Uterus (tissue), 4 donors: Measurements from ENCODE around the gene MBD2. TPM values are rescaled to one million over a fixed set of nuclear protein-coding genes. Genes with fewer than 3 reads are reported as not detected.
"Not testable (repeated sequence)": the region's sequence is repeated elsewhere in the genome, so short reads cannot be mapped to it uniquely, and the experiment has no call there.

Source experiments
- DNase-seq, 2 donors: peaks; one replicate each; pipeline ENCODE4 v3.0.0-alpha.2; 2019 to 2020
- H3K27ac ChIP-seq, 2 donors: fragments of 200-600 bp; sonication (generic); 1 replicate in 1 of 2; 2 replicates in 1 of 2; pipeline ENCODE4 v1.5.1; 2016 to 2018
- H3K27me3 ChIP-seq, 2 donors: fragments of 200-600 bp; sonication (generic); one replicate each; pipeline ENCODE4 v1.5.1; 2018 to 2019; ENCODE audit warnings: control low read depth in 1 of 2
- H3K36me3 ChIP-seq, 2 donors: fragments of 200-600 bp; sonication (generic); one replicate each; pipeline ENCODE4 v1.5.1; 2019; ENCODE audit warnings: control low read depth in 1 of 2
- H3K4me1 ChIP-seq, 2 donors: fragments of 200-600 bp; sonication (generic); one replicate each; pipeline ENCODE4 v1.5.1; 2018 to 2019; ENCODE audit warnings: control low read depth in 1 of 2
- H3K4me3 ChIP-seq, 2 donors: fragments of 200-600 bp; sonication (generic); 1 replicate in 1 of 2; 2 replicates in 1 of 2; pipeline ENCODE4 v1.5.1; 2018 to 2019; ENCODE audit warnings: mild to moderate bottlenecking in 1 of 2
- H3K9me3 ChIP-seq, 2 donors: fragments of 200-600 bp; sonication (generic); one replicate each; pipeline ENCODE4 v1.5.1; 2019; ENCODE audit warnings: control low read depth in 1 of 2
- POLR2A ChIP-seq, 2 donors: fragments of 450-650 bp; IDR thresholded peaks; one replicate each; pipeline ENCODE4 v1.6.1; 2016; ENCODE audit warnings: antibody characterized with exemption in 2 of 2, mild to moderate bottlenecking in 1 of 2, moderate library complexity in 1 of 2
- intact Hi-C: fragments of 100-400 bp; cut with DNase I; formaldehyde crosslinking; loops from one replicate; pipeline ENCODE4 v1.15.1; 2023; ENCODE audit warnings: low total_unique reads
- total RNA-seq, 4 donors: library from RNA; depleted of rRNA in 3 of 4; stranded (reverse); fragments of >200 nt in 3 of 4; gene quantifications; one replicate each; pipeline versions ENCODE4 v1.1.0 to v1.2.4, GENCODE V29; 2014 to 2023
- TF ChIP-seq, protein P1 (sequence below), 4 experiments: fragments of 200-600 bp in 2 of 4; fragments of 450-650 bp in 2 of 4; sonication (generic) in 2 of 4; IDR thresholded peaks; one replicate each; pipeline ENCODE4 v1.5.1; 2016 to 2019; ENCODE audit warnings: antibody characterized with exemption in 4 of 4, mild to moderate bottlenecking in 2 of 4, moderate library complexity in 1 of 4
- donor health status: DM: yes; HTN: yes; CAD: no.

MBD2 gene
- total RNA-seq, 4 donors from 2014 or later = 10.8 to 76.9 (median 26.0) TPM

DNA sequence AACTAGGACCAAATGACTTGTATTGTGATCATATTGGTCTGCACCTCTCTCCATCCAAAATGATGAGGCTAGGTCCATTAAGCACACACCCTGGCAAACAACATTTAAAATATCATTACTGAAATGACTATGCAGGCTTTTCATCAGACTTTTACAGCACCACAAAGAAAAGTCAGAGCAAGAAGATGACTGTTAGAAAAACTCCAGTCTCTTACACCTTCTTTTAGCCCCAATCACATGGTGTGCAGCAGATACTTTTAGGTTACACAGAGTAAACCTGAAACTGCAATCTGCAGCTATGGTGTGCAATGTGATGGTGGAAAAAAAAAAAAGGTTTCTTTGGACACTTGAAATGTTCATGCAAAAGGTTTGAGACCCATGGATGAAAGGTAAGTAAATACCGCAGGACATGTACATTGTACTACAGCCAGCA, 39.5 kb upstream of the MBD2 start:
- no peak for DNase-seq
- peaks cover 0 to 3% of the 10 kb centered on the region in 2 donors for H3K4me1 ChIP-seq
- H3K36me3 ChIP-seq = no peaks in the 10 kb centered on the region
- intact Hi-C loops = no loop called here
- H3K27me3 ChIP-seq = no peaks in the 10 kb centered on the region
- H3K27ac ChIP-seq = no peak overlapping the region
- no peaks in the 10 kb centered on the region for H3K9me3 ChIP-seq
- H3K4me3 ChIP-seq = no peak overlapping the region
- no peak for TF ChIP-seq POLR2A (IDR thresholded peaks at IDR 0.05)
- TF ChIP-seq, protein P1, sequence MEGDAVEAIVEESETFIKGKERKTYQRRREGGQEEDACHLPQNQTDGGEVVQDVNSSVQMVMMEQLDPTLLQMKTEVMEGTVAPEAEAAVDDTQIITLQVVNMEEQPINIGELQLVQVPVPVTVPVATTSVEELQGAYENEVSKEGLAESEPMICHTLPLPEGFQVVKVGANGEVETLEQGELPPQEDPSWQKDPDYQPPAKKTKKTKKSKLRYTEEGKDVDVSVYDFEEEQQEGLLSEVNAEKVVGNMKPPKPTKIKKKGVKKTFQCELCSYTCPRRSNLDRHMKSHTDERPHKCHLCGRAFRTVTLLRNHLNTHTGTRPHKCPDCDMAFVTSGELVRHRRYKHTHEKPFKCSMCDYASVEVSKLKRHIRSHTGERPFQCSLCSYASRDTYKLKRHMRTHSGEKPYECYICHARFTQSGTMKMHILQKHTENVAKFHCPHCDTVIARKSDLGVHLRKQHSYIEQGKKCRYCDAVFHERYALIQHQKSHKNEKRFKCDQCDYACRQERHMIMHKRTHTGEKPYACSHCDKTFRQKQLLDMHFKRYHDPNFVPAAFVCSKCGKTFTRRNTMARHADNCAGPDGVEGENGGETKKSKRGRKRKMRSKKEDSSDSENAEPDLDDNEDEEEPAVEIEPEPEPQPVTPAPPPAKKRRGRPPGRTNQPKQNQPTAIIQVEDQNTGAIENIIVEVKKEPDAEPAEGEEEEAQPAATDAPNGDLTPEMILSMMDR (IDR thresholded peaks at IDR 0.05) = no peak

DNA sequence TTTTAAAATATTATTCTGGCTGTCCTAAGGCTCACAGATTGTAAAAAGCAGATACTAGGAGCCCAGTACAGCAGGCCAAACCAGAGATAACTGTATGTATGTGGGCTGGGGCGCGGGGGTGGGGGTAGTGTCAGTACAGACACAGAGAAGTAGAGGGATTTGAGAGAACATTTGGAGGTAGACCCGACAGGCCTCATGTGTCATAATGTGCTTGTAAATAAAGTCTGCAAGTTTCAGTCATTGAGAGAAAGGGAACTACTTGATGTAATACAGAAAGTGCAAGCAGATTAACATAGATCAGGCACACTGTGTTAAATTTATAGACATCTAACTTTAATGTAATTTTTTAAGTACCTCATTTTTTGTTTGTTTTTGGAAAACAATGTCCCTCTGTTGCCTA, 37.4 kb upstream of the MBD2 start:
- H3K27me3 ChIP-seq = no peaks in the 10 kb centered on the region
- H3K9me3 ChIP-seq = no peaks in the 10 kb centered on the region
- intact Hi-C loops = no loop called here
- H3K36me3 ChIP-seq = no peaks in the 10 kb centered on the region
- H3K4me3 ChIP-seq = no peak overlapping the region
- no peak overlapping the region for H3K27ac ChIP-seq
- no peak for TF ChIP-seq POLR2A (IDR thresholded peaks at IDR 0.05)
- TF ChIP-seq, protein P1 (IDR thresholded peaks at IDR 0.05) = no peak
- DNase-seq = no peak
- no peaks in the 10 kb centered on the region for H3K4me1 ChIP-seq

DNA sequence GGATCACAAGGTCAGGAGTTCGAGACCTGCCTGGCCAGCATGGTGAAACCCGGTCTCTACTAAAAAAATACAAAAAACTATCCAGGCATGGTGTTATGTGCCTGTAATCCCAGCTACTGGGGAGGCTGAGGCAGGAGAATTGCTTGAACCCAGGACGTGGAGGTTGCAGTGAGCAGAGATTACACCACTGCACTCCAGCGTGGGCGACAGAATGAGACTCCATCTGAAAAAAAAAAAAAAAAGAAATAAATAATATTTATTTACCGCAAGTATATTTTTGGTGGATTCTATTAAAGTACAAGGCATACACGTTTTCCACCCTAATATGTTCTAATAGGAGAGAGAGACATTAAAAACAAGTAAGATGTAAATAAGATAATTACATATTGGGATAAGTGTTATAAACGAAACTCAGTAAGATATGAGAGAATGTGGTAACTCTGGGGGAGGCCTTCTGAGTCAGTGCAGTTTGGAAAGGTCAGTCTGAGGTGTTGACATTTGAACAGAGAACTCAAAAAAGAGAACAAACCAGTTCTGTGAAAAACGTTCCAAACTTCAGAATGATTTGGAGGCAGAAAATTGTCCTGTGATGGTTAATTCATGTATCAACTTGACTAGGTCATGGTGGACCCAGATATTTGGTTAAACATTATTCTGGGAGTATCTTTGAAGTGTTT, 36.1 kb upstream of the MBD2 start:
- Histone ChIP-seq H3K36me3 (no peaks in the 10 kb centered on the region), H3K9me3 (no peaks in the 10 kb centered on the region), H3K4me1 (no peaks in the 10 kb centered on the region), H3K27ac (no peak overlapping the region), H3K4me3 (no peak overlapping the region), H3K27me3 (no peaks in the 10 kb centered on the region)
- DNase-seq = no peak
- no peak for TF ChIP-seq POLR2A (IDR thresholded peaks at IDR 0.05)
- TF ChIP-seq, protein P1 (IDR thresholded peaks at IDR 0.05) = no peak
- intact Hi-C loops = no loop called here

DNA sequence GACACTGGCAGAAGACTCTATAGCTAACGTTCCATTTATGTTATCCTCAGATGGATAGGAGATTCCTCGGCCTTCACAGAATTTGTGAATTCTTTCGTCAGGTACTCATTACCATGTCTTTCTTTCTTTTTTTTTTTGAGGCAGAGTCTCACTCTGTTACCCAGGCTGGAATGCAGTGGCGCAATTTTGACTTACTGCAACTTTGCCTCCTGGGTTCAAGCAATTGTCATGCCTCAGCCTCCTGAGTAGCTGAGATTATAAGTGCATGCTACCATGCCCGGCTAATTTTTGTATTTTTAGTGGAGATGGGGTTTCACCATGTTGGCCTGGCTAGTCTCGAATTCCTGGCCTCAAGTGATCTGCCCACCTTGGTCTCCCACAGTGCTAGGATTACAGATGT, 33.3 kb upstream of the MBD2 start:
- H3K9me3 ChIP-seq, H3K36me3 ChIP-seq, H3K4me1 ChIP-seq, H3K4me3 ChIP-seq, H3K27ac ChIP-seq, DNase-seq, H3K27me3 ChIP-seq, intact Hi-C loops: not testable (repeated sequence)

DNA sequence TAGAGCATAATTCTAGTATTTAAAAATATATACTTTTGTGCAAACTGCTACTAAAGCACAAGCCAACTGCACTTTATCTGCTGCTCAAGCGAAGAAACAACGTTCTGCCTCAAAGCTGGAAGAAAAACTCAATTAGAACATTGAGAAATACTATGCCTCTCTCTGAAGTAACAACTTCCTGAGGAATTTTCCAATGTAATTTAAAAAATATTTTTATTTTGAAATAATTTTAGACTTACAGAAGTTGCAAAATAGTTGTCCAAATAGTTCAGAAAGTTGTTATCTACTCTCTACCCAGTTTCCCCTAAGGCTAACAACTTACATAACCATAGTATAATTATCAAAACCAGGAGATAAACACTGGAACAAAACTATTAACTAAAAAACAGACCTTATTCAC, 32.5 kb upstream of the MBD2 start:
- no peaks in the 10 kb centered on the region for H3K4me1 ChIP-seq
- intact Hi-C loops = no loop called here
- DNase-seq = no peak
- H3K4me3 ChIP-seq = no peak overlapping the region
- no peaks in the 10 kb centered on the region for H3K27me3 ChIP-seq
- H3K9me3 ChIP-seq = no peaks in the 10 kb centered on the region
- H3K36me3 ChIP-seq = no peaks in the 10 kb centered on the region
- TF ChIP-seq, protein P1 (IDR thresholded peaks at IDR 0.05) = no peak
- TF ChIP-seq POLR2A (IDR thresholded peaks at IDR 0.05) = no peak
- H3K27ac ChIP-seq = no peak overlapping the region

DNA sequence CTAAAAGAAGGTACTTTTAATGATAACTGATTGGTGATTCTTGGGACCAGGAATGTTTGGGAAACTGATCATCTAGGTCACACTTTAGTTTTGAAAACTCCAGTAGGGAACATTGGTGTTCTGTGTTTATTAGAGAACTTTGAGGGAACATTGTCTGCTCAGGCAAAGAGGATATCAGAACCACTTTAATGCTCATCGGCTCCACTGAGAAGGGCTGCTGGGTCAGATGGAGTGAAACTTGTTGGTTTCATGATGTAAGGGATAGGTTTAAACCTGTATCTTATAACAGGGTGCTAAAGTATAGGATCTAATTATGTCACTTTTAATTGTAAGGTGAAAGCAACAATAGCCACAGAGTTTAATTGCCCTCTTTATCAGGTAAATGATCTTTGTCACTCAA, 30.7 kb upstream of the MBD2 start:
- Histone ChIP-seq H3K27ac (no peak overlapping the region), H3K4me3 (no peak overlapping the region)
- no peak for DNase-seq

More for the DNA sequence above, 30.7 kb upstream of the MBD2 start:
- no peak for TF ChIP-seq POLR2A (IDR thresholded peaks at IDR 0.05)
- TF ChIP-seq, protein P1 (IDR thresholded peaks at IDR 0.05) = no peak
- Histone ChIP-seq H3K4me1 (no peaks in the 10 kb centered on the region), H3K27me3 (no peaks in the 10 kb centered on the region), H3K36me3 (no peaks in the 10 kb centered on the region), H3K9me3 (no peaks in the 10 kb centered on the region)
- intact Hi-C loops = no loop called here
